ENCODE data around the gene GPR161.

Gene GPR161

GRCh38 chr1:168127503-168127902, 9.2 kb downstream of the GPR161 start:
- Histone ChIP-seq H4K5ac (ENCODE audit: low read length) (no peak overlapping the region), H3K4me1 (ENCODE audit: control insufficient read depth, low read depth, low read length) (no peaks in the 10 kb centered on the region), H3K4me3 (ENCODE audit: low read length) (no peak overlapping the region), H3K79me1 (ENCODE audit: low read length) (peaks cover 2% of the 10 kb centered on the region), H2BK15ac (replicated peaks; ENCODE audit: low read depth) (no peak overlapping the region), H4K8ac (ENCODE audit: low read depth, low read length) (no peak overlapping the region), H3K9ac (ENCODE audit: low read length) (no peak overlapping the region), H3K27me3 (ENCODE audit: insufficient read depth, low read length, poor library complexity) (no peaks in the 10 kb centered on the region), H3K23ac (ENCODE audit: low read length) (no peak overlapping the region), H2BK5ac (ENCODE audit: low read length) (no peak overlapping the region), H3K36me3 (ENCODE audit: control insufficient read depth, insufficient read depth, low read length) (no peaks in the 10 kb centered on the region), H3K4ac (ENCODE audit: low read depth, low read length) (no peak overlapping the region), H3K4me2 (ENCODE audit: low read length) (no peak overlapping the region), H3K79me2 (ENCODE audit: control insufficient read depth, insufficient read depth, low read length) (no peaks in the 10 kb centered on the region), H2BK120ac (ENCODE audit: low read depth, low read length) (no peak overlapping the region), H3K27ac (ENCODE audit: low read depth, low read length) (no peak overlapping the region), H2AK5ac (ENCODE audit: low read length) (no peak overlapping the region), H3K56ac (ENCODE audit: low read length) (no peak overlapping the region), H3K18ac (ENCODE audit: low read length) (no peak overlapping the region)
- no peak for DNase-seq
- no CpG with 5 or more reads among the region's 2 CpGs for WGBS (ENCODE audit: extremely low coverage, insufficient coverage, low lambda C conversion rate)

GRCh38 chr1:168125051-168125450, 11.7 kb downstream of the GPR161 start:
- Histone ChIP-seq H3K79me2 (ENCODE audit: control insufficient read depth, insufficient read depth, low read length) (no peaks in the 10 kb centered on the region), H3K4ac (ENCODE audit: low read depth, low read length) (no peak overlapping the region), H3K79me1 (ENCODE audit: low read length) (peaks cover 2% of the 10 kb centered on the region), H3K9ac (ENCODE audit: low read length) (no peak overlapping the region), H3K27ac (ENCODE audit: low read depth, low read length) (no peak overlapping the region), H3K4me1 (ENCODE audit: control insufficient read depth, low read depth, low read length) (no peaks in the 10 kb centered on the region), H3K4me2 (ENCODE audit: low read length) (no peak overlapping the region), H3K27me3 (ENCODE audit: insufficient read depth, low read length, poor library complexity) (no peaks in the 10 kb centered on the region), H2BK5ac (ENCODE audit: low read length) (no peak overlapping the region), H3K4me3 (ENCODE audit: low read length) (no peak overlapping the region), H2AK5ac (ENCODE audit: low read length) (no peak overlapping the region), H2BK15ac (replicated peaks; ENCODE audit: low read depth) (no peak overlapping the region), H2BK120ac (ENCODE audit: low read depth, low read length) (no peak overlapping the region), H4K5ac (ENCODE audit: low read length) (no peak overlapping the region), H3K36me3 (ENCODE audit: control insufficient read depth, insufficient read depth, low read length) (no peaks in the 10 kb centered on the region), H3K23ac (ENCODE audit: low read length) (no peak overlapping the region), H3K18ac (ENCODE audit: low read length) (no peak overlapping the region), H4K8ac (ENCODE audit: low read depth, low read length) (no peak overlapping the region), H3K56ac (ENCODE audit: low read length) (no peak overlapping the region)
- DNase-seq = no peak
- no CpG with 5 or more reads among the region's 1 CpG for WGBS (ENCODE audit: extremely low coverage, insufficient coverage, low lambda C conversion rate)

GRCh38 chr1:168121401-168122011, 15.2 kb downstream of the GPR161 start:
- no peak overlapping the region for H3K18ac ChIP-seq (ENCODE audit: low read length)
- no peak overlapping the region for H2AK5ac ChIP-seq (ENCODE audit: low read length)
- no peak overlapping the region for H3K23ac ChIP-seq (ENCODE audit: low read length)
- no peak overlapping the region for H4K8ac ChIP-seq (ENCODE audit: low read depth, low read length)
- no peak overlapping the region for H2BK5ac ChIP-seq (ENCODE audit: low read length)
- DNase-seq = no peak
- no peak overlapping the region for H3K9ac ChIP-seq (ENCODE audit: low read length)
- no CpG with 5 or more reads among the region's 7 CpGs for WGBS (ENCODE audit: extremely low coverage, insufficient coverage, low lambda C conversion rate)
- H3K27ac ChIP-seq (ENCODE audit: low read depth, low read length) = no peak overlapping the region
- no peak overlapping the region for H2BK120ac ChIP-seq (ENCODE audit: low read depth, low read length)
- no peak overlapping the region for H3K4ac ChIP-seq (ENCODE audit: low read depth, low read length)
- no peaks in the 10 kb centered on the region for H3K27me3 ChIP-seq (ENCODE audit: insufficient read depth, low read length, poor library complexity)
- H2BK15ac ChIP-seq (replicated peaks; ENCODE audit: low read depth) = no peak overlapping the region
- H3K4me2 ChIP-seq (ENCODE audit: low read length) = no peak overlapping the region
- H3K36me3 ChIP-seq (ENCODE audit: control insufficient read depth, insufficient read depth, low read length) = no peaks in the 10 kb centered on the region
- H4K5ac ChIP-seq (ENCODE audit: low read length) = no peak overlapping the region
- H3K56ac ChIP-seq (ENCODE audit: low read length) = no peak overlapping the region
- H3K79me2 ChIP-seq (ENCODE audit: control insufficient read depth, insufficient read depth, low read length) = no peaks in the 10 kb centered on the region
- H3K79me1 ChIP-seq (ENCODE audit: low read length) = peaks cover 4% of the 10 kb centered on the region
- H3K4me1 ChIP-seq (ENCODE audit: control insufficient read depth, low read depth, low read length) = no peaks in the 10 kb centered on the region
- H3K4me3 ChIP-seq (ENCODE audit: low read length) = no peak overlapping the region

DNA sequence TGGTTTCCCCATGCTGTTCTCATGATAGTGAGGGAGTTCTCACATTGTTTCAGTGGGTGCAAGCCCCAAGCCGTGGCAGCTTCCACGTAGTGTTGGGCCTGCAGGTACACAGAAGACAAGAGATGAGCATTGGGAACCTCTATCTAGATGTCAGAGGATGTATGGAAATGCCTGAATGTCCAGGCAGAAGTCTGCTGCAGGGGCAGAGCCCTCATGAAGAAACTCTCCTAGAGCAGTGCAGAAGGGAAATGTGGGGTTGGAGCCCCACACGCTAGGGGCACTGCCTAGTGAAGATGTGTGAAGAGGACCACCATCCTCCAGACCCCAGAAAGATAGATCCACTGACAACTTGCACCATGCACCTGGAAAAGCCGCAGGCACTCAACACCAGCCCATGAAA, 17.0 kb downstream of the GPR161 start:
- H3K4me3 ChIP-seq (ENCODE audit: low read length) = no peak overlapping the region
- no peak overlapping the region for H3K4ac ChIP-seq (ENCODE audit: low read depth, low read length)
- no peak overlapping the region for H3K9ac ChIP-seq (ENCODE audit: low read length)
- no peak for DNase-seq
- no peak overlapping the region for H3K27ac ChIP-seq (ENCODE audit: low read depth, low read length)
- H3K23ac ChIP-seq (ENCODE audit: low read length) = no peak overlapping the region
- H3K56ac ChIP-seq (ENCODE audit: low read length) = no peak overlapping the region
- H4K5ac ChIP-seq (ENCODE audit: low read length) = no peak overlapping the region
- H3K79me2 ChIP-seq (ENCODE audit: control insufficient read depth, insufficient read depth, low read length) = no peaks in the 10 kb centered on the region
- H3K79me1 ChIP-seq (ENCODE audit: low read length) = peaks cover 4% of the 10 kb centered on the region
- H3K27me3 ChIP-seq (ENCODE audit: insufficient read depth, low read length, poor library complexity) = no peaks in the 10 kb centered on the region
- no peak overlapping the region for H2BK5ac ChIP-seq (ENCODE audit: low read length)
- no peak overlapping the region for H4K8ac ChIP-seq (ENCODE audit: low read depth, low read length)
- no peak overlapping the region for H2BK15ac ChIP-seq (replicated peaks; ENCODE audit: low read depth)
- no peak overlapping the region for H2BK120ac ChIP-seq (ENCODE audit: low read depth, low read length)
- H3K18ac ChIP-seq (ENCODE audit: low read length) = no peak overlapping the region
- no peak overlapping the region for H2AK5ac ChIP-seq (ENCODE audit: low read length)
- no CpG with 5 or more reads among the region's 4 CpGs for WGBS (ENCODE audit: extremely low coverage, insufficient coverage, low lambda C conversion rate)
- no peaks in the 10 kb centered on the region for H3K36me3 ChIP-seq (ENCODE audit: control insufficient read depth, insufficient read depth, low read length)
- H3K4me1 ChIP-seq (ENCODE audit: control insufficient read depth, low read depth, low read length) = no peaks in the 10 kb centered on the region
- H3K4me2 ChIP-seq (ENCODE audit: low read length) = no peak overlapping the region

GRCh38 chr1:168116327-168116799, 20.4 kb downstream of the GPR161 start:
- Histone ChIP-seq H3K27me3 (ENCODE audit: insufficient read depth, low read length, poor library complexity) (no peaks in the 10 kb centered on the region), H4K5ac (ENCODE audit: low read length) (no peak overlapping the region), H3K79me2 (ENCODE audit: control insufficient read depth, insufficient read depth, low read length) (no peaks in the 10 kb centered on the region), H2BK15ac (replicated peaks; ENCODE audit: low read depth) (no peak overlapping the region), H3K9ac (ENCODE audit: low read length) (no peak overlapping the region), H3K36me3 (ENCODE audit: control insufficient read depth, insufficient read depth, low read length) (no peaks in the 10 kb centered on the region), H3K4me1 (ENCODE audit: control insufficient read depth, low read depth, low read length) (no peaks in the 10 kb centered on the region), H3K4ac (ENCODE audit: low read depth, low read length) (no peak overlapping the region), H2AK5ac (ENCODE audit: low read length) (no peak overlapping the region), H3K4me3 (ENCODE audit: low read length) (no peak overlapping the region), H3K4me2 (ENCODE audit: low read length) (no peak overlapping the region), H3K56ac (ENCODE audit: low read length) (no peak overlapping the region), H2BK5ac (ENCODE audit: low read length) (no peak overlapping the region), H3K79me1 (ENCODE audit: low read length) (peaks cover 2% of the 10 kb centered on the region), H2BK120ac (ENCODE audit: low read depth, low read length) (no peak overlapping the region), H3K23ac (ENCODE audit: low read length) (no peak overlapping the region), H3K18ac (ENCODE audit: low read length) (no peak overlapping the region), H3K27ac (ENCODE audit: low read depth, low read length) (no peak overlapping the region), H4K8ac (ENCODE audit: low read depth, low read length) (no peak overlapping the region)
- no peak for DNase-seq
- WGBS (ENCODE audit: extremely low coverage, insufficient coverage, low lambda C conversion rate) = no CpG with 5 or more reads among the region's 6 CpGs

- no CpG with 5 or more reads among the region's 6 CpGs for WGBS (ENCODE audit: extremely low coverage, insufficient coverage, low lambda C conversion rate)
Measured at GRCh38 chr1:168114845-168115244, 21.9 kb downstream of the GPR161 start.

More at GRCh38 chr1:168114845-168115244, 21.9 kb downstream of the GPR161 start:
- H3K4me1 ChIP-seq (ENCODE audit: control insufficient read depth, low read depth, low read length) = peaks cover 2% of the 10 kb centered on the region
- peaks cover 2% of the 10 kb centered on the region for H3K79me1 ChIP-seq (ENCODE audit: low read length)
- H3K4ac ChIP-seq (ENCODE audit: low read depth, low read length) = no peak overlapping the region
- no peak overlapping the region for H4K8ac ChIP-seq (ENCODE audit: low read depth, low read length)
- H2BK15ac ChIP-seq (replicated peaks; ENCODE audit: low read depth) = no peak overlapping the region
- H2BK120ac ChIP-seq (ENCODE audit: low read depth, low read length) = no peak overlapping the region
- H3K18ac ChIP-seq (ENCODE audit: low read length) = no peak overlapping the region
- H3K4me3 ChIP-seq (ENCODE audit: low read length) = no peak overlapping the region
- no peaks in the 10 kb centered on the region for H3K36me3 ChIP-seq (ENCODE audit: control insufficient read depth, insufficient read depth, low read length)
- no peak for DNase-seq
- H2AK5ac ChIP-seq (ENCODE audit: low read length) = no peak overlapping the region
- no peak overlapping the region for H3K27ac ChIP-seq (ENCODE audit: low read depth, low read length)
- H2BK5ac ChIP-seq (ENCODE audit: low read length) = no peak overlapping the region
- H3K56ac ChIP-seq (ENCODE audit: low read length) = no peak overlapping the region
- no peaks in the 10 kb centered on the region for H3K79me2 ChIP-seq (ENCODE audit: control insufficient read depth, insufficient read depth, low read length)
- no peak overlapping the region for H4K5ac ChIP-seq (ENCODE audit: low read length)
- H3K27me3 ChIP-seq (ENCODE audit: insufficient read depth, low read length, poor library complexity) = no peaks in the 10 kb centered on the region
- H3K9ac ChIP-seq (ENCODE audit: low read length) = no peak overlapping the region
- H3K4me2 ChIP-seq (ENCODE audit: low read length) = no peak overlapping the region
- H3K23ac ChIP-seq (ENCODE audit: low read length) = no peak overlapping the region

All from mesendoderm (in vitro differentiated cells).